HCT116 (cell line): ENCODE results near the gene UBE3B. TPM values are rescaled to one million over a fixed set of nuclear protein-coding genes. Genes with fewer than 3 reads are reported as not detected.

Source experiments
- ATAC-seq: fragments of 200-7000 bp; cut with Tn5 transposase; 2 replicates; pipeline ENCODE4 v1.9.1; 2020; ENCODE audit warnings: mild to moderate bottlenecking, moderate library complexity
- BruUV-seq: library from RNA; stranded (reverse); fragments of 400-500 nt; replicated peaks from 2 replicates; lab custom pipeline; 2021; lab: Mats Ljungman, UMichigan
- CTCF ChIA-PET: fragments of 300-600 bp; sonication (Branson Sonifier 250); formaldehyde crosslinking; loops from one replicate; lab custom pipeline; 2021; ENCODE audit warnings: antibody characterized with exemption; lab: Charles Lee
- POLR2A ChIA-PET: fragments of 300-600, 350-600 bp; sonication (Branson Sonifier 250); formaldehyde crosslinking; loops from one replicate; lab custom pipeline; 2021; ENCODE audit warnings: antibody characterized with exemption; lab: Charles Lee
- RAD21 ChIA-PET, 2 experiments: fragments of 300-600 bp; sonication (Branson Sonifier 250); formaldehyde crosslinking; loops; one replicate each; lab custom pipeline; 2023; ENCODE audit warnings: low total read pairs in 2 of 2; ENCODE audit not compliant: uncharacterized antibody in 2 of 2, unreplicated experiment in 2 of 2, low non-redundant PET in 1 of 2; lab: Charles Lee
- DNase-seq: peaks from one replicate; pipeline ENCODE4 v3.0.0-alpha.2; 2010; ENCODE audit warnings: low read depth, low spot score
- H2AFZ ChIP-seq: fragments of 200-600 bp; shearing (Covaris generic), sonication (generic); 2 replicates; pipeline ENCODE4 v1.6.1; 2017; ENCODE audit warnings: low read depth, mixed run types, mixed read lengths, antibody characterized with exemption, low read length; ENCODE audit not compliant: poor library complexity, severe bottlenecking
- H3K27ac ChIP-seq: 2 replicates; pipeline ENCODE4 v1.5.1; 2012; ENCODE audit warnings: low read depth, low read length
- H3K27me3 ChIP-seq: fragments of 200-600 bp; sonication (generic); 2 replicates; pipeline ENCODE4 v1.6.1; 2016; ENCODE audit warnings: mixed run types, low read length, mixed read lengths; ENCODE audit not compliant: insufficient read depth
- H3K36me3 ChIP-seq, 2 experiments: fragments of 200-500 bp in 1 of 2; fragments of 200-600 bp in 1 of 2; sonication (Bioruptor generic) in 1 of 2; sonication (generic) in 1 of 2; 2 replicates each; pipeline versions ENCODE4 v1.5.1 to v1.6.1; 2014 to 2016; ENCODE audit warnings: low read length in 2 of 2, inconsistent platforms in 1 of 2, mixed read lengths in 1 of 2, mixed run types in 1 of 2; ENCODE audit not compliant: insufficient read depth in 2 of 2, control insufficient read depth in 1 of 2
- H3K4me1 ChIP-seq, 2 experiments: fragments of 200-600 bp in 1 of 2; sonication (generic) in 1 of 2; 2 replicates each; pipeline versions ENCODE4 v1.5.1 to v1.6.1; 2012 to 2017; ENCODE audit warnings: low read length in 2 of 2, inconsistent platforms in 1 of 2, mild to moderate bottlenecking in 1 of 2, mixed read lengths in 1 of 2, mixed run types in 1 of 2, moderate library complexity in 1 of 2; ENCODE audit not compliant: insufficient read depth in 2 of 2, control insufficient read depth in 1 of 2
- H3K4me2 ChIP-seq: fragments of 200-600 bp; sonication (generic); 2 replicates; pipeline ENCODE4 v1.6.1; 2017; ENCODE audit warnings: mixed run types, low read length, mixed read lengths
- H3K4me3 ChIP-seq, 2 experiments: fragments of 200-600 bp in 1 of 2; sonication (generic) in 1 of 2; replicated peaks in 1 of 2; 2 replicates each; pipeline ENCODE4 v1.5.1; 2011 to 2016; ENCODE audit warnings: low read length in 2 of 2, control low read depth in 1 of 2, low read depth in 1 of 2, mild to moderate bottlenecking in 1 of 2, mixed read lengths in 1 of 2, mixed run types in 1 of 2
- H3K79me2 ChIP-seq: fragments of 200-600 bp; sonication (generic); 2 replicates; pipeline ENCODE4 v1.6.1; 2017; ENCODE audit warnings: mild to moderate bottlenecking, mixed run types, low read length, moderate library complexity, mixed read lengths; ENCODE audit not compliant: insufficient read depth
- H3K9ac ChIP-seq: fragments of 200-600 bp; sonication (generic); 2 replicates; pipeline ENCODE4 v1.6.1; 2016; ENCODE audit warnings: low read length, mixed read lengths
- H3K9me2 ChIP-seq: fragments of 200-600 bp; sonication (generic), shearing (Covaris generic); 2 replicates; pipeline ENCODE4 v1.6.1; 2017; ENCODE audit warnings: mixed run types, mild to moderate bottlenecking, moderate library complexity; ENCODE audit not compliant: insufficient read depth
- H3K9me3 ChIP-seq, 2 experiments: fragments of 200-500 bp in 1 of 2; fragments of 200-600 bp in 1 of 2; sonication (Bioruptor generic) in 1 of 2; sonication (generic) in 1 of 2; 2 replicates each; pipeline ENCODE4 v1.6.1; 2014 to 2017; ENCODE audit warnings: low read length in 2 of 2, mixed read lengths in 2 of 2, inconsistent platforms in 1 of 2, low read depth in 1 of 2, mild to moderate bottlenecking in 1 of 2, mixed run types in 1 of 2, moderate library complexity in 1 of 2; ENCODE audit not compliant: control insufficient read depth in 1 of 2, insufficient read depth in 1 of 2
- H4K20me1 ChIP-seq: fragments of 200-600 bp; sonication (generic), shearing (Covaris generic); 2 replicates; pipeline ENCODE4 v1.6.1; 2017; ENCODE audit warnings: mixed run types, mild to moderate bottlenecking, moderate library complexity; ENCODE audit not compliant: insufficient read depth
- CBX3 ChIP-seq: IDR thresholded peaks from 2 replicates; pipeline ENCODE4 v1.6.1; 2012; ENCODE audit warnings: low read depth
- CEBPB ChIP-seq: IDR thresholded peaks from 2 replicates; pipeline ENCODE4 v1.6.1; 2012; ENCODE audit warnings: low read depth
- FOSL1 ChIP-seq: IDR thresholded peaks from 2 replicates; pipeline ENCODE4 v1.6.1; 2012; ENCODE audit warnings: low read depth
- POLR2AphosphoS5 ChIP-seq: IDR thresholded peaks from 2 replicates; pipeline ENCODE4 v1.6.1; 2011; ENCODE audit warnings: mild to moderate bottlenecking, low read depth, low read length, moderate library complexity
- SIN3A ChIP-seq: IDR thresholded peaks from 2 replicates; pipeline ENCODE4 v1.6.1; 2012; ENCODE audit warnings: low read depth
- ZBTB33 ChIP-seq: IDR thresholded peaks from 2 replicates; pipeline ENCODE4 v1.6.1; 2011; ENCODE audit warnings: mild to moderate bottlenecking, low read length, moderate library complexity; ENCODE audit not compliant: insufficient replicate concordance; ENCODE audit errors: extremely low read depth
- ZFX ChIP-seq: fragments of 450-650 bp; IDR thresholded peaks from 2 replicates; pipeline ENCODE4 v1.6.1; 2017
- ZNF274 ChIP-seq: fragments of 200-500 bp; sonication (Bioruptor generic); IDR thresholded peaks from 2 replicates; pipeline ENCODE4 v1.6.1; 2014; ENCODE audit warnings: mild to moderate bottlenecking, low read depth, low read length, inconsistent platforms
- intact Hi-C: fragments of 100-400 bp; cut with micrococcal nuclease; formaldehyde crosslinking; loops from 2 replicates; pipeline ENCODE4 v1.10.0; 2022
- total RNA-seq: library from RNA; stranded (reverse); gene quantifications from one replicate; pipeline ENCODE4 v1.2.1, GENCODE V29; 2021; ENCODE audit not compliant: unreplicated experiment
- TF ChIP-seq, protein P1 (sequence below): IDR thresholded peaks from 2 replicates; pipeline ENCODE4 v1.6.1; 2012
- TF ChIP-seq, protein P2 (sequence below): IDR thresholded peaks from 2 replicates; pipeline ENCODE4 v1.6.1; 2012

The UBE3B gene
- total RNA-seq, 1 experiment from 2014 or later, result 28.9 TPM

GRCh38 chr12:109493090-109493489 is 15.7 kb downstream of the UBE3B start:
- H3K79me2 ChIP-seq, result no peaks in the 10 kb centered on the region
- no peak overlapping the region for H3K9ac ChIP-seq
- peaks cover 7 to 30% of the 10 kb centered on the region in 2 experiments; a peak in 3 of 4 replicates for H3K36me3 ChIP-seq
- intact Hi-C loops, result no loop called here
- no peak for DNase-seq
- H3K9me2 ChIP-seq, result no peaks in the 10 kb centered on the region
- TF ChIP-seq FOSL1 (no peak), CBX3 (no peak), ZFX (no peak), POLR2AphosphoS5 (no peak)
- TF ChIP-seq, protein P1, sequence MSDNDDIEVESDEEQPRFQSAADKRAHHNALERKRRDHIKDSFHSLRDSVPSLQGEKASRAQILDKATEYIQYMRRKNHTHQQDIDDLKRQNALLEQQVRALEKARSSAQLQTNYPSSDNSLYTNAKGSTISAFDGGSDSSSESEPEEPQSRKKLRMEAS, result no peak
- no TSS peak for BruUV-seq
- CTCF ChIA-PET, result no interaction called here
- H3K4me1 ChIP-seq, result no peaks in the 10 kb centered on the region
- H3K4me3 ChIP-seq, result no peak overlapping the region
- no peaks in the 10 kb centered on the region for H3K9me3 ChIP-seq
- no peaks in the 10 kb centered on the region for H3K27me3 ChIP-seq
- POLR2A ChIA-PET, result no interaction called here
- no peak for ATAC-seq
- no peaks in the 10 kb centered on the region for H4K20me1 ChIP-seq
- RAD21 ChIA-PET, result no interaction called here
- H3K4me2 ChIP-seq, result no peak overlapping the region
- H3K27ac ChIP-seq, result no peak overlapping the region
- no peak overlapping the region for H2AFZ ChIP-seq

DNA sequence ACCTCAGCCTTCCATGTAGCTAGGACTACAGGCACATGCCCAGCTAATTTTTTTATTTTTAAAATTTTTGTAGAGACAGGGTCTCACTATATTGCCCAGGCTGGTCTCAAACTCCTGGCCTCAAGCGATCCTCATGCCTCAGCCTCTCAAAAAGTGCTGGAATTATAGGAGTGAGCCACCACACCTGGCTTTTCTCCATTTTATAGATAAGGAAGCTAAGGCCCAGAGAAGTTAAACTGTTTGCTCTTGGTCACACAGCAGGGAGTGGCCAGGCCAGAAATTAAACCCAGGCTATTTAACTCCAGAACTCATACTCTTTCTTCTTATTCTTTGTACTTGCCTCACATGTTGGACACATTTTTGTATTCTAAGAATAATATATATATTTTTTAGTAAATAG is 16.5 kb downstream of the UBE3B start:
- H3K36me3 ChIP-seq, result peaks cover 0 to 28% of the 10 kb centered on the region in 2 experiments; a peak in 2 of 4 replicates
- CTCF ChIA-PET, result no interaction called here

More for the DNA sequence above, 16.5 kb downstream of the UBE3B start:
- Histone ChIP-seq H3K4me3 (no peak overlapping the region), H4K20me1 (no peaks in the 10 kb centered on the region), H3K27me3 (no peaks in the 10 kb centered on the region), H3K4me2 (no peak overlapping the region), H3K9me3 (no peaks in the 10 kb centered on the region), H3K27ac (no peak overlapping the region), H3K9me2 (no peaks in the 10 kb centered on the region), H3K9ac (no peak overlapping the region)
- RAD21 ChIA-PET, result no interaction called here
- TF ChIP-seq, protein P2, sequence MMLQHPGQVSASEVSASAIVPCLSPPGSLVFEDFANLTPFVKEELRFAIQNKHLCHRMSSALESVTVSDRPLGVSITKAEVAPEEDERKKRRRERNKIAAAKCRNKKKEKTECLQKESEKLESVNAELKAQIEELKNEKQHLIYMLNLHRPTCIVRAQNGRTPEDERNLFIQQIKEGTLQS, result no peak
- TF ChIP-seq ZFX (no peak), ZBTB33 (no peak), FOSL1 (no peak), CEBPB (no peak), SIN3A (no peak), ZNF274 (no peak)
- TF ChIP-seq, all 23 proteins: peak for 0
- no TSS peak for BruUV-seq
- Histone ChIP-seq H2AFZ (no peak overlapping the region), H3K4me1 (no peaks in the 10 kb centered on the region), H3K79me2 (no peaks in the 10 kb centered on the region)
- intact Hi-C loops, result no loop called here
- POLR2A ChIA-PET, result no interaction called here
- DNase-seq (no peak), ATAC-seq (no peak)
